SK-N-MC (cell line): ENCODE results near the gene C1orf116.

Experiments used
- EZH2 ChIP-seq: fragments of 200-600 bp; sonication (generic); IDR thresholded peaks from one replicate; pipeline ENCODE4 v1.6.1; 2017; ENCODE audit warnings: antibody characterized with exemption
- POLR2AphosphoS5 ChIP-seq: IDR thresholded peaks from 2 replicates; pipeline ENCODE4 v1.6.1; 2012; ENCODE audit warnings: mild to moderate bottlenecking, low read depth, low read length, borderline replicate concordance

GRCh38 chr1:207059881-207060280, 27.3 kb upstream of the C1orf116 start:
- TF ChIP-seq POLR2AphosphoS5 (no peak), EZH2 (no peak)
